ENCODE measurements around the gene PKP4.

The PKP4 gene

GRCh38 chr2:158507679-158508078 is 50.9 kb downstream of the PKP4 start:
- Histone ChIP-seq H3K27ac (ENCODE audit: poor library complexity, severe bottlenecking) (no peak overlapping the region), H3K4me3 (ENCODE audit: severe bottlenecking) (no peak overlapping the region), H3K9me3 (ENCODE audit: severe bottlenecking) (no peaks in the 10 kb centered on the region), H3K36me3 (ENCODE audit: low read depth) (no peaks in the 10 kb centered on the region), H3K27me3 (ENCODE audit: insufficient read depth, poor library complexity, severe bottlenecking) (no peaks in the 10 kb centered on the region), H3K4me1 (ENCODE audit: insufficient read depth, poor library complexity, severe bottlenecking) (peaks cover 27% of the 10 kb centered on the region)
- DNase-seq (ENCODE audit: low spot score) (no peak), ATAC-seq (ENCODE audit: low read depth) (no peak)
- TF ChIP-seq, protein P1, sequence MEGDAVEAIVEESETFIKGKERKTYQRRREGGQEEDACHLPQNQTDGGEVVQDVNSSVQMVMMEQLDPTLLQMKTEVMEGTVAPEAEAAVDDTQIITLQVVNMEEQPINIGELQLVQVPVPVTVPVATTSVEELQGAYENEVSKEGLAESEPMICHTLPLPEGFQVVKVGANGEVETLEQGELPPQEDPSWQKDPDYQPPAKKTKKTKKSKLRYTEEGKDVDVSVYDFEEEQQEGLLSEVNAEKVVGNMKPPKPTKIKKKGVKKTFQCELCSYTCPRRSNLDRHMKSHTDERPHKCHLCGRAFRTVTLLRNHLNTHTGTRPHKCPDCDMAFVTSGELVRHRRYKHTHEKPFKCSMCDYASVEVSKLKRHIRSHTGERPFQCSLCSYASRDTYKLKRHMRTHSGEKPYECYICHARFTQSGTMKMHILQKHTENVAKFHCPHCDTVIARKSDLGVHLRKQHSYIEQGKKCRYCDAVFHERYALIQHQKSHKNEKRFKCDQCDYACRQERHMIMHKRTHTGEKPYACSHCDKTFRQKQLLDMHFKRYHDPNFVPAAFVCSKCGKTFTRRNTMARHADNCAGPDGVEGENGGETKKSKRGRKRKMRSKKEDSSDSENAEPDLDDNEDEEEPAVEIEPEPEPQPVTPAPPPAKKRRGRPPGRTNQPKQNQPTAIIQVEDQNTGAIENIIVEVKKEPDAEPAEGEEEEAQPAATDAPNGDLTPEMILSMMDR (IDR thresholded peaks at IDR 0.05; ENCODE audit: poor library complexity, severe bottlenecking), result no peak

DNA sequence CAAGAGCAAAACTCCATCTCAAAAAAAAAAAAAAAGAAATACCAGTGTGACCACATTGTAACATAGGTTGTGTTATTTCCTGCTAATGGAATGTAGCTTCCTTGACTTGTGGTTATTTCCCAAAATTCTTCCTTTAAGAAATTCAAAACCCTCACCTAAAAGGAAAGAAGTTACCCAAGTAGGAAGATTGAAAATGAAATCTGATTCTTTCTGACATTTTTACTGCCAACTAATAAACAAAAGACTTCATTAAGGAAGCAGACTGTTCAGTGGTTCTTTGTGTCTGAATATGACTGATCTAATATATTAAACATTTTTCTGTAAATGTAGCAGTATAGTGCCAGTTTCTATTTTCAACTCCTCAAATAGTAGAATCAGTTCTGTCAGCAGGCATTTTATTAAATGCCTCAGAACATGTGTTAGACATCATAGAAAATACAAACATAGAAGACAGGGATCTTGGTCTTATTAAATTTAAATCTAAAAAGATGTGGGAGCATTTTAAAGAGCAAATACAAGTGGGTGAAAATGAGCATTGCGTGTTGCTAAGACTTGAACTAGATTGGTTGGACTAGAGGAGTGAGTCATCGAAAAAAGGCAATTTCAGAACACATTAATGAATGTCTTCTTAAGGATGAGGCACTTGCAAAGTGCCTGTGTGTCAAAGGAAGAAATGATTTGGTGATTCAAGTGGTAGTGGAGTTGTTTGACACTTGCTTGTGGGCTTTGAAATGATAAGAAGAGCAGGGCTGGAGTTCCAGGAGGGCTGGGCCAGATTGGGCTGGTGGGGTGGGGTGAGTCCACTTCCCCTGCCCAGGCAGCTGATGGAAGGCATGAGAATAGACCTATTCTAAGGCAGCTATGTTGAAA is 53.4 kb downstream of the PKP4 start:
- peaks cover 11% of the 10 kb centered on the region for H3K4me1 ChIP-seq (ENCODE audit: insufficient read depth, poor library complexity, severe bottlenecking)
- no peaks in the 10 kb centered on the region for H3K36me3 ChIP-seq (ENCODE audit: low read depth)
- ATAC-seq (ENCODE audit: low read depth) (peak; percentile 31; the same call in 1 of the 3 replicates), DNase-seq (ENCODE audit: low spot score) (no peak)
- H3K9me3 ChIP-seq (ENCODE audit: severe bottlenecking), result no peaks in the 10 kb centered on the region
- H3K27ac ChIP-seq (ENCODE audit: poor library complexity, severe bottlenecking), result peak overlapping the region; percentile 54
- H3K27me3 ChIP-seq (ENCODE audit: insufficient read depth, poor library complexity, severe bottlenecking), result no peaks in the 10 kb centered on the region
- no peak overlapping the region for H3K4me3 ChIP-seq (ENCODE audit: severe bottlenecking)
- TF ChIP-seq, protein P1 (IDR thresholded peaks at IDR 0.05; ENCODE audit: poor library complexity, severe bottlenecking), result no peak

DNA sequence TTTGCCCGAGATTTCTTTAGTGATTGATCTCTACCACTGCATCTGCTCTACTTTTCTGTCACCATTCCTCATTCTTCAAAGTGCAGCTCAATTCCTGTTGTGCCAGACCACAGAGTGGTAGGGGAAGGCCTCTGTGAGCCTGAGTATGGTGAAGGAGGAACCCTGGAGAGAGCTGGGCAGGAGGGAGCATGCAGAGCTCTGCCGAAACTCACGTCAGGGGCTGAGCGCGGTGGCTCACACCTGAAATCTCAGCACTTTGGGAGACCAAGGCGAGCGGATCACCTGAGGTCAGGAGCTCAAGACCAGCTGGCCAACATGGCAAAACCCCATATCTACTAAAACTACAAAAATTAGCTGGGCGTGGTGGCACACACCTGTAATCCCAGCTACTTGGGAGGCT is 54.1 kb downstream of the PKP4 start:
- peak overlapping the region; percentile 54 for H3K27ac ChIP-seq (ENCODE audit: poor library complexity, severe bottlenecking)
- H3K27me3 ChIP-seq (ENCODE audit: insufficient read depth, poor library complexity, severe bottlenecking), result no peaks in the 10 kb centered on the region
- no peaks in the 10 kb centered on the region for H3K9me3 ChIP-seq (ENCODE audit: severe bottlenecking)
- no peaks in the 10 kb centered on the region for H3K36me3 ChIP-seq (ENCODE audit: low read depth)
- ATAC-seq (ENCODE audit: low read depth), result no peak
- TF ChIP-seq, protein P1 (IDR thresholded peaks at IDR 0.05; ENCODE audit: poor library complexity, severe bottlenecking), result no peak
- H3K4me3 ChIP-seq (ENCODE audit: severe bottlenecking), result no peak overlapping the region
- no peak for DNase-seq (ENCODE audit: low spot score)
- H3K4me1 ChIP-seq (ENCODE audit: insufficient read depth, poor library complexity, severe bottlenecking), result peaks cover 4% of the 10 kb centered on the region

DNA sequence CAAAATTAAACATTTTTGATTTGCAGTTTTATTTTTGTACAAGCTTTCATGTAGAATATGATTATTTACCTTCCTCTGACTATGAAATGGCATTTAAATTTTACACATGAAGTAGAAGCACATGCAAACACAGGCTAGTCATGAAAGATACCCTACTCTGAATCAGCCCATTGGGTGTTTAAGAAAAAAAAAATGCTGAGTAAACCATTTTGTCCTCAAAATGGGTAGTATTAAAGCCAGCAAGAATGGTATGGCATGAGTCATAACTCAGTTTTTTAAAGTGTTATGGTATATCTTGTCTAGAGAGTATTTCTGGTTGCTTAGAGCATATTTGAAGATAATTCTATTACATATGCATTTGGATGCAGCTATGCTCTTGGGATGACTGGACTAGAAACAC is 55.0 kb downstream of the PKP4 start:
- Histone ChIP-seq H3K36me3 (ENCODE audit: low read depth) (no peaks in the 10 kb centered on the region), H3K4me3 (ENCODE audit: severe bottlenecking) (no peak overlapping the region), H3K27ac (ENCODE audit: poor library complexity, severe bottlenecking) (no peak overlapping the region), H3K4me1 (ENCODE audit: insufficient read depth, poor library complexity, severe bottlenecking) (peaks cover 4% of the 10 kb centered on the region), H3K9me3 (ENCODE audit: severe bottlenecking) (no peaks in the 10 kb centered on the region), H3K27me3 (ENCODE audit: insufficient read depth, poor library complexity, severe bottlenecking) (no peaks in the 10 kb centered on the region)
- TF ChIP-seq, protein P1 (IDR thresholded peaks at IDR 0.05; ENCODE audit: poor library complexity, severe bottlenecking), result no peak
- ATAC-seq (ENCODE audit: low read depth) (no peak), DNase-seq (ENCODE audit: low spot score) (no peak)

DNA sequence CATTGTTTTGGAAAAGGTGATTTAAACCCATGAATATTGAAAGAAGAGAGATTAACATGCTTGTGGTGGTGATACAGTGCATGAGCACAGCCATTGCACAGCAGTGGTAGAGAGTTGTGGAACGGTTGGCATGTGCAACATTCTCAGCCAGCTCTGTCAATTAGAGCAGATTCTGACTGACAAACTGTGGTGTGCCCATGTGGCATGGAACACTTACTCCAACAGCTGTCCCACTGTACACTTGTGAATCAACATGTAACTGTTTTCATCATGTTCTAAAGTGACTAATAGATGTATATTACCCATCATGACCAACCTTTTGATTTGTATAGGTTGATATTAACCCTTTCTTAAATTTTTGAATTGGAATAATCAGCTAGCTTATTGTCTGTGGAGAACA is 55.6 kb downstream of the PKP4 start:
- no peaks in the 10 kb centered on the region for H3K27me3 ChIP-seq (ENCODE audit: insufficient read depth, poor library complexity, severe bottlenecking)
- no peak overlapping the region for H3K27ac ChIP-seq (ENCODE audit: poor library complexity, severe bottlenecking)
- H3K4me1 ChIP-seq (ENCODE audit: insufficient read depth, poor library complexity, severe bottlenecking), result peaks cover 4% of the 10 kb centered on the region
- TF ChIP-seq, protein P1 (IDR thresholded peaks at IDR 0.05; ENCODE audit: poor library complexity, severe bottlenecking), result no peak
- H3K4me3 ChIP-seq (ENCODE audit: severe bottlenecking), result no peak overlapping the region
- H3K9me3 ChIP-seq (ENCODE audit: severe bottlenecking), result no peaks in the 10 kb centered on the region
- DNase-seq (ENCODE audit: low spot score) (no peak), ATAC-seq (ENCODE audit: low read depth) (no peak)
- no peaks in the 10 kb centered on the region for H3K36me3 ChIP-seq (ENCODE audit: low read depth)

Measured in RWPE2 (cell line).